GM13977 (cell line): ENCODE data around the gene NPPC.
"Not testable (repeated sequence)": the region's sequence is repeated elsewhere in the genome, so short reads cannot be mapped to it uniquely, and the experiment has no call there.

Source experiments
- DNase-seq: peaks from one replicate; pipeline ENCODE4 v3.0.0; 2012; ENCODE audit warnings: low spot score
- in situ Hi-C: fragments of 300-500 bp; cut with MboI; formaldehyde crosslinking; loops from one replicate; pipeline ENCODE4 v1.12.0; 2022; ENCODE audit warnings: low sequenced_read_pairs, low pct_unique_long_range_greater_than_20kb, mixed read lengths, inconsistent platforms; ENCODE audit not compliant: unreplicated experiment
- TF ChIP-seq, protein P1 (sequence below): IDR thresholded peaks from 2 replicates; pipeline ENCODE4 v1.5.1; 2012; ENCODE audit warnings: mild to moderate bottlenecking, control low read depth; ENCODE audit not compliant: insufficient read depth; ENCODE audit errors: extremely low read depth, missing control alignments

Gene NPPC

DNA sequence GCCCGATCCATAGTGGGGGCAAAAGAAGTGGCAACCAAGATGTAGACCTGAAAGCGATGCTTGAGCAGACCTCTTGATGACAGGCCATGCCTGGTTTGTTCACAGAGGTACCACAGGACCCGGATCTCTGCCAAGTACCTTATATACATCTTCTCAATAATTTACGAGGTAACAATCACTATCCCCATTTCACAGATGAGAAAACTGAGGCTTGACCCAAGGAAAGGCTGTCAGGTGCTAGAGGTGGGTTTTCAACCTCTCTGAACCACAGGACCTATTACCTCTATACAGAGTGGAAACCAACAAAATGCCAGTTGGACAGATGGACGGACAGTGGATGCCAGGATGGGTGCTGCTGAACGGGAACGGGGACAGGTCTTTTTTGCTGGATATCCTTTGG, 21.5 kb upstream of the NPPC start:
- no peak for DNase-seq
- TF ChIP-seq, protein P1, sequence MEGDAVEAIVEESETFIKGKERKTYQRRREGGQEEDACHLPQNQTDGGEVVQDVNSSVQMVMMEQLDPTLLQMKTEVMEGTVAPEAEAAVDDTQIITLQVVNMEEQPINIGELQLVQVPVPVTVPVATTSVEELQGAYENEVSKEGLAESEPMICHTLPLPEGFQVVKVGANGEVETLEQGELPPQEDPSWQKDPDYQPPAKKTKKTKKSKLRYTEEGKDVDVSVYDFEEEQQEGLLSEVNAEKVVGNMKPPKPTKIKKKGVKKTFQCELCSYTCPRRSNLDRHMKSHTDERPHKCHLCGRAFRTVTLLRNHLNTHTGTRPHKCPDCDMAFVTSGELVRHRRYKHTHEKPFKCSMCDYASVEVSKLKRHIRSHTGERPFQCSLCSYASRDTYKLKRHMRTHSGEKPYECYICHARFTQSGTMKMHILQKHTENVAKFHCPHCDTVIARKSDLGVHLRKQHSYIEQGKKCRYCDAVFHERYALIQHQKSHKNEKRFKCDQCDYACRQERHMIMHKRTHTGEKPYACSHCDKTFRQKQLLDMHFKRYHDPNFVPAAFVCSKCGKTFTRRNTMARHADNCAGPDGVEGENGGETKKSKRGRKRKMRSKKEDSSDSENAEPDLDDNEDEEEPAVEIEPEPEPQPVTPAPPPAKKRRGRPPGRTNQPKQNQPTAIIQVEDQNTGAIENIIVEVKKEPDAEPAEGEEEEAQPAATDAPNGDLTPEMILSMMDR, result no peak
- in situ Hi-C loops, result no loop called here

DNA sequence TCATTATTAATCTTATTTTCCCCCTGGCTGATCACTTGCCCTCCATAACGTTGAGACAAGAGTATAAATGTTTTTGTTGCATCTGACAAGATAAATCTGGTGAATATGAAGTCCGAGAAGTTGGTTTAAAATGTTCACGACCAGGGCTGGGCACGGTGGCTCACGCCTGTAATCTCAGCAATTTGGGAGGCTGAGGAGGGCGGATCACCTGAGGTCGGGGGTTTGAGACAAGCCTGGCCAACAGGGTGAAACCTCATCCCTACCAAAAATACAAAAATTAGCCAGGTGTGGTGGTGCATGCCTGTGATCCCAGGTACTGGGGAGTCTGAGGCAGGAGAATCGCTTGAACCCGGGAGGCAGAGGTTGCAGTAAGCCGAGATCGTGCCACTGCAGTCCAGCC, 20.9 kb upstream of the NPPC start:
- in situ Hi-C loops, DNase-seq: not testable (repeated sequence)

DNA sequence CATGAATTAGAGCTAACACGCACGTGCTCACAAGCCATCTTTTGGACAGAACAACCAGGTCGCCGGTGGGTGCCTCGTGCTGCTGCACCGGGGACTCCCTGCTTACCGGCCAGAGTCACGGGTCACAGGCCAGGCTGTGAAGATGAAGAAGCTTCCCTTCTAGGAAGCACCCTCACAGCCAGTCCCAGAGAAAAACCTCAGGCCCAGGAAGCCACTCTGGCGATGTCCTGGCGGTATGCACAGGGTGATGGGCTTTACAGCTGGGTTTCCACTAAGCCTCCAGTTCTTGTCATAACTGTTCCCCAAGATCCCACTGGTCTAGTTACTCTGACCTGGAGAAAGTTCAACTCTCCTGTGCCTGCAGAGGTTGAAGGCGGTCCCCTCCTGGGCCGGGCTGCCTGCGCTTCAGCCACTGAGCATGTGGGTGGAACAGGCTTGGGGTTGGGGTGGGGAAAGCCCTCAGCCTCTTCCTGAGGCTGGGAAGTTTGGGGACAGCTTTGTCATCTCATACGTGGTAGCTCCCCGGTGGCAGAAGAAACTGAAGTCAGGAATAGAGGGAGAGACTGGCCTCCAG, 20.1 kb upstream of the NPPC start:
- TF ChIP-seq, protein P1, result no peak
- in situ Hi-C loops, result no loop called here
- DNase-seq, result no peak

DNA sequence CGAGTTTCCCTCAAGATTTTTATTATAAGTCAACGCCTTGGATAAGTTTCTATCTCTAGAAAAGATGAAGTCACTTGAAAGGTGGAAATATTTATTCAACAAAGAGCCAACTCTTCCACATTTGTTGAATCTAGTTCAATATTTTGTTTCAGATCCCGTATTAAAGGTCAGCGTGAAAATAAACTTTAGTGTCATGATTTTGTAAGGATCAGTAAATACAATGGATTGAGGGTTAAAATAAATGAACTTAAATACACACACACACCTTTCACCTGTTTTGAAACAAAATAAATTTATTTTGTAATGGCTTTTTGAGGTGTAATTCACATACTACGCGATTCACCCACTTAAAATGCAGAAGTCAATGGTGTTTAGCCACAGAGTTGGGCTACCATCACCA, 16.0 kb upstream of the NPPC start:
- in situ Hi-C loops, result no loop called here
- DNase-seq, result no peak
- TF ChIP-seq, protein P1, result no peak

DNA sequence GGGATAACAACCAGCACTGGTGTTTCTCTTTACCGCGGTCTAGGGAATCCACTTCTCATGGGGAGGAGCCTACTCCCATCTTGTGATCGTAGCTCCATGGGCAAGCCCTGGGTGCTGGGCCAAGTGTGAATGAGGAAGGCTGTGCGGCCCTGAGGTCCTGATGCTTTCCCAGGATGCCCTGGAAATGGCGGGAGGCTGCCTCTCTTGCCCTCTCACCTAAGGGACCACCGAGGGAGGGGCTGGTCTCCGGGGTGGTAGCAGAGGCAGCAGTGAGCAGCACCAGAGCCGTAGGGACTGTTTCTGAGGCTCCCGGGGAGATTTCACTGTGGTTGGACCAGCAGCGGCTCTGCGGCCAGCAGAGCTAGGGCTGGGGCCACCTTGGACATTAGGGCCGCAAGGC, 15.5 kb upstream of the NPPC start:
- TF ChIP-seq, protein P1, result no peak
- no peak for DNase-seq
- in situ Hi-C loops, result no loop called here

DNA sequence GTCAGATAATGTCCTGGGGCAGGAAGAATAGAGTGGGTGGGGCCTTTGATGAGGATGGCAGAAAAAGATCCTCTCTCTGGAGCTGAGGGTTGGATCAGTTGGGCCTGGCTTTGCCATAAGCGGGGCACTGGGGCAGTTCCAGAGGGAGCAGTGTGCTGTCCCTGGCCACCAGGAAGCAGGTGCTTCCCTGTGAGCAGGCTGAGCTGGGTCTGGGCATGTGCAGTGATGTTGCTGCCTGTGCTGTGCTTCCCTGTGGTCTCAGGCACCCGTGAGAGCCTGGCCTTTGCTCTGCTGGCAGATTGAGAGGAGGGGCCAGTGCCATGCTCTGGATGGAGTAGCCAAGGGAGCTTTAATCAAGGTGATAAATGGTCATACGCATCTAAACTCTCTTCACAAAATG, 14.6 kb upstream of the NPPC start:
- TF ChIP-seq, protein P1, result no peak
- in situ Hi-C loops, result no loop called here
- no peak for DNase-seq

DNA sequence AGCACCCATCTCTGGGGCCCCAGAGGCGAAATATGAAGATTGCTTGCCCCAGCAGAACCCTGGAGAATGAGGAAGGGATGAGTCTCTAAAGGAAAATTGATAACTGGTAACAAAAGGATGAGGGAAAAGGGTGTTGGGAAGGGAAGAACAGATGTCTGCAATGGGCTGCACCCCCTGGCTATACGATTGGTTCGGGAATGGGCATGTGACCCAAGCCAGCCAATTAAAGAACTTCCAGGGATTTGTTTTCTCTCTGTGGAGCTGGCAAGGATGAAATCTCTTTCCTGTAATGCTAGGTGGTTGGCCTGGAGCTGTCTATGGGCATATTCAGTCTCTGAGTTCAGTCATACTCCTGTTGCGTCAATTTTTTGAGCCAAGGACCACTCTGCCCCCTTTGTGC, 12.8 kb upstream of the NPPC start:
- in situ Hi-C loops, result loop anchor here (10.0 kb wide), 1 partner anchor 196 kb away; no protein-coding TSS in a partner anchor

More for the DNA sequence above, 12.8 kb upstream of the NPPC start:
- TF ChIP-seq, protein P1, result no peak
- DNase-seq, result no peak
